Measurements from ENCODE around the gene MRPS25.

MRPS25 gene

GRCh38 chr3:15081960-15082664, 17.0 kb upstream of the MRPS25 start:
- DNase-seq (ENCODE audit: low read depth), result no peak

- DNase-seq (ENCODE audit: low read depth), result no peak
Observed at GRCh38 chr3:15079091-15079490, 14.0 kb upstream of the MRPS25 start.

- no peak for DNase-seq (ENCODE audit: low read depth)
Observed at GRCh38 chr3:15074500-15074899, 9.4 kb upstream of the MRPS25 start.

GRCh38 chr3:15071699-15072098, 6.6 kb upstream of the MRPS25 start:
- no peak for DNase-seq (ENCODE audit: low read depth)

GRCh38 chr3:15069441-15069840, 4.3 kb upstream of the MRPS25 start:
- no peak for DNase-seq (ENCODE audit: low read depth)

GRCh38 chr3:15066467-15066866, 1.4 kb upstream of the MRPS25 start:
- no peak for DNase-seq (ENCODE audit: low read depth)

GRCh38 chr3:15065550-15066007, 464 bp upstream of the MRPS25 start:
- no peak for DNase-seq (ENCODE audit: low read depth)

GRCh38 chr3:15064299-15064834, 748 bp downstream of the MRPS25 start:
- no peak for DNase-seq (ENCODE audit: low read depth)

GRCh38 chr3:15063656-15064286, 1.3 kb downstream of the MRPS25 start:
- no peak for DNase-seq (ENCODE audit: low read depth)

- DNase-seq (ENCODE audit: low read depth), result no peak
Observed at GRCh38 chr3:15063238-15063637, 1.9 kb downstream of the MRPS25 start.

- DNase-seq (ENCODE audit: low read depth), result no peak
Observed at GRCh38 chr3:15060029-15060428, 5.1 kb downstream of the MRPS25 start.

- no peak for DNase-seq (ENCODE audit: low read depth)
Observed at GRCh38 chr3:15056676-15057404, 8.3 kb downstream of the MRPS25 start.

GRCh38 chr3:15055019-15055557, 10.0 kb downstream of the MRPS25 start:
- DNase-seq (ENCODE audit: low read depth), result no peak

GRCh38 chr3:15053541-15053940, 11.6 kb downstream of the MRPS25 start:
- DNase-seq (ENCODE audit: low read depth), result no peak

GRCh38 chr3:15052335-15053242, 12.5 kb downstream of the MRPS25 start:
- no peak for DNase-seq (ENCODE audit: low read depth)

- no peak for DNase-seq (ENCODE audit: low read depth)
Observed at GRCh38 chr3:15051531-15051930, 13.6 kb downstream of the MRPS25 start.

- DNase-seq (ENCODE audit: low read depth), result no peak
Observed at GRCh38 chr3:15050405-15051092, 14.6 kb downstream of the MRPS25 start.

GRCh38 chr3:15049584-15049983, 15.5 kb downstream of the MRPS25 start:
- no peak for DNase-seq (ENCODE audit: low read depth)

- no peak for DNase-seq (ENCODE audit: low read depth)
Observed at GRCh38 chr3:15045667-15046066, 19.4 kb downstream of the MRPS25 start.

GRCh38 chr3:15044326-15044725, 20.8 kb downstream of the MRPS25 start:
- no peak for DNase-seq (ENCODE audit: low read depth)
